Fibroblast of lung (primary cell): ENCODE results near the gene CDX2. TPM values are rescaled to one million over a fixed set of nuclear protein-coding genes. Genes with fewer than 3 reads are reported as not detected.

Experiments
- DNase-seq, 2 donors: peaks; one replicate each; pipeline versions ENCODE4 v3.0.0 to v3.0.0-alpha.2; 2010; ENCODE audit warnings: low read depth in 2 of 2
- H2AFZ ChIP-seq: 2 replicates; pipeline ENCODE4 v1.5.1; 2012; ENCODE audit warnings: low read length, control low read depth, inconsistent platforms
- H3K27ac ChIP-seq: 2 replicates; pipeline ENCODE4 v1.5.1; 2011; ENCODE audit warnings: low read length, control low read depth; ENCODE audit not compliant: insufficient read depth
- H3K27me3 ChIP-seq: 2 replicates; pipeline ENCODE4 v1.5.1; 2011; ENCODE audit warnings: mild to moderate bottlenecking, low read length; ENCODE audit not compliant: control insufficient read depth, insufficient read depth
- H3K36me3 ChIP-seq: 2 replicates; pipeline ENCODE4 v1.5.1; 2011; ENCODE audit warnings: low read length; ENCODE audit not compliant: control insufficient read depth, insufficient read depth
- H3K4me1 ChIP-seq: 2 replicates; pipeline ENCODE4 v1.5.1; 2011; ENCODE audit warnings: low read length; ENCODE audit not compliant: control insufficient read depth, insufficient read depth; ENCODE audit errors: extremely low read depth
- H3K4me2 ChIP-seq: 2 replicates; pipeline ENCODE4 v1.5.1; 2011; ENCODE audit warnings: low read length, control low read depth; ENCODE audit not compliant: insufficient read depth; ENCODE audit errors: extremely low read depth
- H3K4me3 ChIP-seq, 4 experiments: fragments of 200-600 bp in 1 of 4; sonication (generic) in 1 of 4; replicated peaks in 1 of 4; 2 replicates each; pipeline ENCODE4 v1.5.1; 2011 to 2016; ENCODE audit warnings: low read length in 4 of 4, low read depth in 3 of 4, mild to moderate bottlenecking in 3 of 4, control low read depth in 2 of 4, inconsistent platforms in 1 of 4, mixed read lengths in 1 of 4; ENCODE audit not compliant: insufficient read depth in 1 of 4; ENCODE audit errors: control extremely low read depth in 1 of 4
- H3K79me2 ChIP-seq: 2 replicates; pipeline ENCODE4 v1.5.1; 2012; ENCODE audit warnings: mild to moderate bottlenecking, low read length, inconsistent platforms; ENCODE audit not compliant: control insufficient read depth, insufficient read depth
- H3K9ac ChIP-seq: 2 replicates; pipeline ENCODE4 v1.5.1; 2011; ENCODE audit warnings: mild to moderate bottlenecking, low read length, control low read depth; ENCODE audit not compliant: insufficient read depth
- H3K9me3 ChIP-seq: 2 replicates; pipeline ENCODE4 v1.5.1; 2012; ENCODE audit warnings: low read depth, low read length; ENCODE audit not compliant: control insufficient read depth, insufficient read depth
- H4K20me1 ChIP-seq: 2 replicates; pipeline ENCODE4 v1.5.1; 2011; ENCODE audit warnings: low read length; ENCODE audit not compliant: control insufficient read depth, insufficient read depth; ENCODE audit errors: extremely low read depth
- EZH2 ChIP-seq: IDR thresholded peaks from 2 replicates; pipeline ENCODE4 v1.5.1; 2012; ENCODE audit warnings: low read length, control low read depth, mild to moderate bottlenecking; ENCODE audit errors: missing control alignments
- polyA plus RNA-seq, 2 donors: library from polyadenylated mRNA; depleted of rRNA in 1 of 2; stranded (reverse) in 1 of 2; unstranded in 1 of 2; fragments of >200 nt; gene quantifications; 2 replicates each; pipeline ENCODE4 v1.2.1, GENCODE V29; 2011 to 2012; ENCODE audit warnings: missing spikeins in 1 of 2
- total RNA-seq: library from RNA; depleted of rRNA; stranded (reverse); fragments of >200 nt; gene quantifications from 2 replicates; pipeline ENCODE4 v1.2.1, GENCODE V29; 2014
- TF ChIP-seq, protein P1 (sequence below), 2 donors: IDR thresholded peaks in 1 of 2; conservative IDR thresholded peaks in 1 of 2; 1 replicate in 1 of 2; 2 replicates in 1 of 2; pipeline ENCODE4 v1.5.1; 2011 to 2012; ENCODE audit warnings: low read length in 2 of 2, control low read depth in 1 of 2, inconsistent platforms in 1 of 2, low read depth in 1 of 2, mild to moderate bottlenecking in 1 of 2

Gene CDX2
- total and polyA plus RNA-seq, 2 donors (not counting 1 experiment from before 2014, with no cell fraction given): not detected

DNA sequence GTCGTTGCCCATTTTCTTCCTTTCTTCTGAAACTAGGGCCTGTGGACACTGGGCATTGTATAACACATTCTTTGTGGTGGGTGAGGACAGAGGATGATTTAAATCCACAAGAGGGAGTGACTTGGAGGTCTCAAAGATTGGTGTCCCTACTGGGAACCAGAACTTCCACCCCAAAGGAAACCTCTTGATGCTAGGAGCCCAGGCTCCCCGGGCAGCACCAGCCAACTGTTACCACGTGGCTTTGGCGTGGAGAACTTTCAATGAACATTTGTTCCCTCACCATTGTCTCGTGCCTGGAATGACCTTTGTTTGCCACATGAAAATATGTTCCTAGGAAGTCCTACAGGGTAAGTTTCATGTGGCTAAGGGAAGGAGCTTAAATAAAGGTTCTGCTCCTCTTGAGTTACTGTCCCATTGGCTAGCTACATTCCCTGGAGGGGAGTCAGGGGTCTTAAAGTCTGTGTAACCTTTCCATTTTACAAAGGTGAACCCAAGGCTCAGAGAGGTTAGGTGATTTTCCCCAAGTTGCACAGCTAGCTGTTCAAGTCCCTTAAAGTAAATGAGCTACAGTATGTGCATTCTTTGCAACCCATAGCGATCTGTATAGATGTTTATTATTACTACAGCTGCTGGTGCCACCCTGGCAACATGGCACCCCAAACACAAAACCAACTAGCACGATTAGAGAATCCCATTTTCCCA, 5.0 kb upstream of the CDX2 start:
- H2AFZ ChIP-seq: no peak overlapping the region
- no peak overlapping the region for H3K9ac ChIP-seq
- no peak overlapping the region for H3K4me2 ChIP-seq
- H3K4me3 ChIP-seq: no peak overlapping the region
- H3K27me3 ChIP-seq: peaks cover 64% of the 10 kb centered on the region
- no peak overlapping the region for H3K27ac ChIP-seq
- TF ChIP-seq EZH2: no peak
- TF ChIP-seq, protein P1, sequence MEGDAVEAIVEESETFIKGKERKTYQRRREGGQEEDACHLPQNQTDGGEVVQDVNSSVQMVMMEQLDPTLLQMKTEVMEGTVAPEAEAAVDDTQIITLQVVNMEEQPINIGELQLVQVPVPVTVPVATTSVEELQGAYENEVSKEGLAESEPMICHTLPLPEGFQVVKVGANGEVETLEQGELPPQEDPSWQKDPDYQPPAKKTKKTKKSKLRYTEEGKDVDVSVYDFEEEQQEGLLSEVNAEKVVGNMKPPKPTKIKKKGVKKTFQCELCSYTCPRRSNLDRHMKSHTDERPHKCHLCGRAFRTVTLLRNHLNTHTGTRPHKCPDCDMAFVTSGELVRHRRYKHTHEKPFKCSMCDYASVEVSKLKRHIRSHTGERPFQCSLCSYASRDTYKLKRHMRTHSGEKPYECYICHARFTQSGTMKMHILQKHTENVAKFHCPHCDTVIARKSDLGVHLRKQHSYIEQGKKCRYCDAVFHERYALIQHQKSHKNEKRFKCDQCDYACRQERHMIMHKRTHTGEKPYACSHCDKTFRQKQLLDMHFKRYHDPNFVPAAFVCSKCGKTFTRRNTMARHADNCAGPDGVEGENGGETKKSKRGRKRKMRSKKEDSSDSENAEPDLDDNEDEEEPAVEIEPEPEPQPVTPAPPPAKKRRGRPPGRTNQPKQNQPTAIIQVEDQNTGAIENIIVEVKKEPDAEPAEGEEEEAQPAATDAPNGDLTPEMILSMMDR (conservative IDR thresholded peaks at IDR 0.05 in 1 of 2, IDR thresholded peaks at IDR 0.05 in 1 of 2; ENCODE audit: low read depth in 1 of 2, low read length in 2 of 2): no peak
- no peak for DNase-seq
- no peaks in the 10 kb centered on the region for H3K4me1 ChIP-seq
- no peaks in the 10 kb centered on the region for H3K79me2 ChIP-seq
- H4K20me1 ChIP-seq: no peaks in the 10 kb centered on the region
- H3K9me3 ChIP-seq: no peaks in the 10 kb centered on the region
- no peaks in the 10 kb centered on the region for H3K36me3 ChIP-seq

DNA sequence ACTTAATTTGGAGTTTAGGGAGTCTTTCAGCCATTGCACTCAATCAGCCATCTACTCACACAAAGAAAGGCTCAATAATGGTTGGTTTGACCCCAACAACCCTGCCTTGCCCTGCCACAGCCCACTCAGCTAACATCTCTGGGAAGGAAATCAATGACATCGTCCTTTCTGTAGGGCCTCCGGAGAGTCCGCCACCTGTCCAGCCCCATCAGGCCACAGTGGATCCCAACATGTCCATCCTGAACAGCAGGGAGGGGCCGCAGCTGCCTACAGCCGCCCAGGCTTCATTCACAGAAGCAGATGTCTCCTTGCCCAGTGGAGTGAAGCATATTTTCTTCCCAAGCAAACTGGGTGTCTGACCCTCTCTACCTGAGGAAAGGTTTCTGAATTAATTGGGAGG, 4.2 kb upstream of the CDX2 start:
- Histone ChIP-seq H2AFZ (no peak overlapping the region), H3K36me3 (no peaks in the 10 kb centered on the region), H3K9me3 (no peaks in the 10 kb centered on the region), H3K4me2 (no peak overlapping the region), H3K27ac (no peak overlapping the region), H4K20me1 (no peaks in the 10 kb centered on the region), H3K4me3 (no peak overlapping the region), H3K79me2 (no peaks in the 10 kb centered on the region), H3K4me1 (no peaks in the 10 kb centered on the region), H3K27me3 (peaks cover 66% of the 10 kb centered on the region), H3K9ac (no peak overlapping the region)
- TF ChIP-seq, protein P1 (conservative IDR thresholded peaks at IDR 0.05 in 1 of 2, IDR thresholded peaks at IDR 0.05 in 1 of 2; ENCODE audit: low read depth in 1 of 2, low read length in 2 of 2): no peak
- TF ChIP-seq EZH2: no peak
- no peak for DNase-seq

DNA sequence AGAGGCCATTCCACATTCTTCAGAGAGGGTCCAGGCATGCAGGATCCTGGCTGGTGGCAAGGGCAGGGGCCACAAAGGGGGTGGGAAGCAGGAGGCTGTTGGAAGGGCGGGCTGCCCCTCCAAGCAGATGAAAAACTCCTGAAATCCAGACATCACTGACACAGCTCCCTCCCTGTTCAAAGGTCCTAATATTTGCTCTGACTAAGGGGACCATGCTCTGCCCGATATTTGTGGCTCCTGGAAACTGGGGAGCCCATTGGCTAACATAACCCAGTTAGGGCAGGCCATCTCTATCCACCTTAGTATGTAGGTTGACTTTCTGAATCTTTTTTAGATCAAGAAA, 3.3 kb upstream of the CDX2 start:
- no peaks in the 10 kb centered on the region for H4K20me1 ChIP-seq
- no peak overlapping the region for H2AFZ ChIP-seq
- DNase-seq: no peak
- peaks cover 67% of the 10 kb centered on the region for H3K27me3 ChIP-seq
- TF ChIP-seq, protein P1 (conservative IDR thresholded peaks at IDR 0.05 in 1 of 2, IDR thresholded peaks at IDR 0.05 in 1 of 2; ENCODE audit: low read depth in 1 of 2, low read length in 2 of 2): no peak
- TF ChIP-seq EZH2: no peak
- no peaks in the 10 kb centered on the region for H3K79me2 ChIP-seq
- H3K36me3 ChIP-seq: no peaks in the 10 kb centered on the region
- H3K27ac ChIP-seq: no peak overlapping the region
- no peaks in the 10 kb centered on the region for H3K9me3 ChIP-seq
- no peak overlapping the region for H3K4me3 ChIP-seq
- no peaks in the 10 kb centered on the region for H3K4me1 ChIP-seq
- no peak overlapping the region for H3K9ac ChIP-seq
- no peak overlapping the region for H3K4me2 ChIP-seq
